Measurements from ENCODE around the gene PPP1R9B.

PPP1R9B gene

DNA sequence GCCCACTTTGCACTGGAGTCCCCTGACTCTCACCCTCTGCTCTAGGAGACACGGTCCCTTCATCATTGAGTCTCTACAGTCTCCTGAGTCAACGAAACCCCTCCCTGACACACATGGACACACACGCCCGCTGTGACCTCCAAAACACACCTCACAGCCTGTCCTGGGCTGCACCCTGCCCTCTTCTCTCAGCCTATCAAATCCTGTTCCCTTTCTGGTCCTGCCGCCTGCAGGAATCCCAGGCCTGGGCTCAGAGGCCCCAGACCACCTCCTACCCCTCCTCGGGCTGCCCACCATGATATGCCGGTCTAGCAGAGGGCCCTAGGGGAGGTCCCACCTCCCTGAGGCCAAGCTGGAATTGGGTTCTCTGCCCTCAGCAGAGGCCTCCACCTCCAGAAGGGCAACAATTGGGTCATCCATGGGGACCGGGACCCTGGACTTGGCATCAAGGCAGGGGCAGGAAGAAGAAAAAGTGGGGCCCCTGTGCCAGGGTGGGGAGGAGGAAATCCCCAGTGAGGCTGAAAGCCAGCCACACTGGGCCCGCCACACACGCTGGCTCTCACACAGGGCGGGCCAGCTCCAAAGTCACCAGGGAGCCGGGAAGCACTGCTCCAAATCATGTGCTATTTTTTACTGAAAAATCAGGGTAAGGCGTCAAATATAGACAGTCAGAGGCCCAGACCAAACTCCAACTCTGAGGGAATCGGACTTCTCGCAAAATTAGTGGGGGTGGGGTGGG lies 3.4 kb downstream of the PPP1R9B start:
- H3K4me3 ChIP-seq (ENCODE audit: severe bottlenecking): no peak overlapping the region
- H3K27me3 ChIP-seq (ENCODE audit: insufficient read depth, poor library complexity, severe bottlenecking): no peaks in the 10 kb centered on the region
- ATAC-seq (ENCODE audit: low read depth): no peak
- DNase-seq (ENCODE audit: low spot score): no peak
- TF ChIP-seq, protein P1, sequence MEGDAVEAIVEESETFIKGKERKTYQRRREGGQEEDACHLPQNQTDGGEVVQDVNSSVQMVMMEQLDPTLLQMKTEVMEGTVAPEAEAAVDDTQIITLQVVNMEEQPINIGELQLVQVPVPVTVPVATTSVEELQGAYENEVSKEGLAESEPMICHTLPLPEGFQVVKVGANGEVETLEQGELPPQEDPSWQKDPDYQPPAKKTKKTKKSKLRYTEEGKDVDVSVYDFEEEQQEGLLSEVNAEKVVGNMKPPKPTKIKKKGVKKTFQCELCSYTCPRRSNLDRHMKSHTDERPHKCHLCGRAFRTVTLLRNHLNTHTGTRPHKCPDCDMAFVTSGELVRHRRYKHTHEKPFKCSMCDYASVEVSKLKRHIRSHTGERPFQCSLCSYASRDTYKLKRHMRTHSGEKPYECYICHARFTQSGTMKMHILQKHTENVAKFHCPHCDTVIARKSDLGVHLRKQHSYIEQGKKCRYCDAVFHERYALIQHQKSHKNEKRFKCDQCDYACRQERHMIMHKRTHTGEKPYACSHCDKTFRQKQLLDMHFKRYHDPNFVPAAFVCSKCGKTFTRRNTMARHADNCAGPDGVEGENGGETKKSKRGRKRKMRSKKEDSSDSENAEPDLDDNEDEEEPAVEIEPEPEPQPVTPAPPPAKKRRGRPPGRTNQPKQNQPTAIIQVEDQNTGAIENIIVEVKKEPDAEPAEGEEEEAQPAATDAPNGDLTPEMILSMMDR (IDR thresholded peaks at IDR 0.05; ENCODE audit: poor library complexity, severe bottlenecking): no peak
- peaks cover 19% of the 10 kb centered on the region for H3K4me1 ChIP-seq (ENCODE audit: insufficient read depth, poor library complexity, severe bottlenecking)
- peak overlapping the region; percentile 95 for H3K27ac ChIP-seq (ENCODE audit: poor library complexity, severe bottlenecking)
- no peaks in the 10 kb centered on the region for H3K9me3 ChIP-seq (ENCODE audit: severe bottlenecking)
- H3K36me3 ChIP-seq (ENCODE audit: low read depth): peaks cover 54% of the 10 kb centered on the region

DNA sequence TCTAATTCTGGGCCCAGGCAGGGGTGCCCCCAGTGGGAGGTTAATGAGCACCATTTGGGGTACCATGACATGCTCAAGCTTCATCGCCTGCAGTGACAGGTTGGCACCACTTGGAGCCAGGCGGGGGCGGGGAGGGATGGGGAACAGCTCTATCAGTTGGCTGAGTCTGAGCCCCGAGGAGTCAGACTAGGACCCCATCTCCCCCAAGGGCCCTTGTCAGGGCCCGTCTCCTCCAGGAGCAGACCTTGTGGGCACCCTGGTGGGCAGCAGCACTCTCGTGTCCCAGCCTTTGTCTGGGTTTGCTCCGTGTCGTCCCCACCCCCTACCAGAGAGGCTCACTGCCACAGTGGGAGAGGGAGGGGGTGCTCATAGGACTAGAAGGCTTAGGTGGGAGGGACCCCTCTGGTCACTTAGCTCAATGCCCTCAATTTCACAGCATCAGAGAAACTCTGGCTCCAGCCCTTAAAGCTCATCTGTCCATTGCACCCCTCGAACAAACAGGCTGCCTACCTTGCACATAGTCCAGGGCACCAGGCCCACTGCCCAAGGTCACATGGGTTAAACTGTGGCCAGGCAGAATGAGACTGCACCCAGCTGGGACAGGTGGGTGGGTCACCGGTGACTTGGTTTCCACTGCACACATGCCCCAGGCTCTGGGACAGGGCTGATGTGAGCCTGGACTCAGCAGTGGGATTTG lies 4.1 kb downstream of the PPP1R9B start:
- H3K9me3 ChIP-seq (ENCODE audit: severe bottlenecking): no peaks in the 10 kb centered on the region
- no peaks in the 10 kb centered on the region for H3K27me3 ChIP-seq (ENCODE audit: insufficient read depth, poor library complexity, severe bottlenecking)
- DNase-seq (ENCODE audit: low spot score) (no peak), ATAC-seq (ENCODE audit: low read depth) (no peak)
- H3K36me3 ChIP-seq (ENCODE audit: low read depth): peaks cover 60% of the 10 kb centered on the region
- no peak overlapping the region for H3K27ac ChIP-seq (ENCODE audit: poor library complexity, severe bottlenecking)
- H3K4me3 ChIP-seq (ENCODE audit: severe bottlenecking): no peak overlapping the region
- peaks cover 18% of the 10 kb centered on the region for H3K4me1 ChIP-seq (ENCODE audit: insufficient read depth, poor library complexity, severe bottlenecking)
- TF ChIP-seq, protein P1 (IDR thresholded peaks at IDR 0.05; ENCODE audit: poor library complexity, severe bottlenecking): no peak

DNA sequence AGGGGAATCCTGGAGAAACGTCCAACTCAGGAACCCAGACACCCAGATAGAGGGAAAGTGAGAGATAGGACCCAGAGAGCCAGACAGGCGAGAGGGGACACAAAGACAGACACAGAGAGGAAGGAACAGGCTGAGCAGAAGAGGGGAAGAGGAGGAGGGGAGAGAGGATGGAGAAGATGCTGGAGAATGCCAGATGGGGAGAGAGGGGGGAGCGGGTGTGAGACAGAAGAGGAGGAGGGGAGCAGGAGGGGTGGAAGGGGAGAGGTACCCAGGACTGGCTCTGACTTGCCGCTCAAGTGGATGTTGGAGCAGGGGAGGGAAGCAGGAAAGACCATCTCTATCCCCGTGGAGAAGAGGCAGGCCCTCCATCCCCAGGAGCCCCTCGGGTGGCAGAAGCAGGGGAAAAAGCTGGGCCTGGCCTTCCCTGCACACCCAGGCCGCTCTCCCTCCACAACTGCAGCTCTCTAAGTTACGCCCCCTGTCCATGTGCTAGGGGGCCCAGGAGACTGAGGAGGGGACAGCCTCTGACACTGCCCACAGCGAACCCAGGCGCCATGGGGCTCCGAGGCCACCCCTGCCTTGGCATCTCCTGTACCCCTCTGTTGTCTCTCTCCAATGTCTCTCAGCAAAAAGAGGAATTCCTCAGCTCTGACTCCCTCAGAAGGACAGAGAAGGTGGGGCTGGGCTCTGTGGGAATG lies 4.8 kb downstream of the PPP1R9B start:
- Histone ChIP-seq H3K27ac (ENCODE audit: poor library complexity, severe bottlenecking) (no peak overlapping the region), H3K9me3 (ENCODE audit: severe bottlenecking) (no peaks in the 10 kb centered on the region), H3K36me3 (ENCODE audit: low read depth) (peaks cover 67% of the 10 kb centered on the region), H3K4me3 (ENCODE audit: severe bottlenecking) (no peak overlapping the region), H3K27me3 (ENCODE audit: insufficient read depth, poor library complexity, severe bottlenecking) (no peaks in the 10 kb centered on the region), H3K4me1 (ENCODE audit: insufficient read depth, poor library complexity, severe bottlenecking) (peaks cover 18% of the 10 kb centered on the region)
- TF ChIP-seq, protein P1 (IDR thresholded peaks at IDR 0.05; ENCODE audit: poor library complexity, severe bottlenecking): no peak
- DNase-seq (ENCODE audit: low spot score): no peak
- no peak for ATAC-seq (ENCODE audit: low read depth)

DNA sequence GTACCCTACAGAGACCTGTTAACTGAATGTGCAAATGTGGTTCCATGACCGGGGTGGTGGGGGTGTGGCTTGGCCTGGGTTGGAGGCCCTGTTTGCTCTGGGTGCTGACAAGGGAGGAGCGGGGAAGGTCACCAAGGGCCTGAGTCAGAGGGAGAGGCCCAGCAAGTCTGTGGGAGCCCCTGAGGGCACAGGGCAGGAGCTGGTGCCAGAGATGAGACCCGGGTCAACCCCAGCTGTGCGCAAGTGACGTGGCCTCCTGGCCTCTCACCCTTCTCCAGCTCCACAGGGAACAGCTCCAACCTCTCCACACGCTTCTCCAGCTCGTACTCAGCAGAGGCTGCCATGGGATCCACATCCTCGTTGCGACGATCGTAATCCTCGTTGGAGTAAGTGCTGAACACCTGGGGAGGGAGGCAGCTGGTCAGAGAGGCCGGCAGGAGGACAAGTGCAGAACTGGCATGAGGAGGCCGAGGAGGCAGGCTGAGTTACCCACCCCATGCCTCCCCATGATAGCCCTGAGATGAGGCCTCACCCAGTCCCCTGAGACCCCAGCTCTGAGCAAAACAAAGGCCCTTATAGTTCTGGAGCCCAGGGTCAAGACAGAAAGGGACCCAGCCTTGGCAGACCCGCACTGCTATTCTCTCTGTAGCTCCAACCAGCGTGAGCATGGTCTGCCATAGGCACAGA lies 5.5 kb downstream of the PPP1R9B start:
- TF ChIP-seq, protein P1 (IDR thresholded peaks at IDR 0.05; ENCODE audit: poor library complexity, severe bottlenecking): no peak
- Histone ChIP-seq H3K9me3 (ENCODE audit: severe bottlenecking) (no peaks in the 10 kb centered on the region), H3K36me3 (ENCODE audit: low read depth) (peaks cover 73% of the 10 kb centered on the region), H3K27me3 (ENCODE audit: insufficient read depth, poor library complexity, severe bottlenecking) (no peaks in the 10 kb centered on the region), H3K27ac (ENCODE audit: poor library complexity, severe bottlenecking) (no peak overlapping the region), H3K4me3 (ENCODE audit: severe bottlenecking) (no peak overlapping the region), H3K4me1 (ENCODE audit: insufficient read depth, poor library complexity, severe bottlenecking) (peaks cover 18% of the 10 kb centered on the region)
- DNase-seq (ENCODE audit: low spot score) (no peak), ATAC-seq (ENCODE audit: low read depth) (no peak)

Data from RWPE2 (cell line).